GM12873 (cell line): ENCODE results near the gene ZNF729.

Experiments
- CTCF ChIP-seq: IDR thresholded peaks from 2 replicates; pipeline ENCODE4 v1.5.1; 2012; ENCODE audit warnings: low read depth, mild to moderate bottlenecking, moderate library complexity, low read length, control low read depth; ENCODE audit not compliant: insufficient read depth; ENCODE audit errors: missing control alignments

ZNF729 gene

GRCh38 chr19:22286151-22286810, at the start of gene ZNF729:
ZNF729 (plus strand) TSS chr19:22286441; CDS start chr19:22286526, 85 bp downstream.
- no peak for TF ChIP-seq CTCF

- TF ChIP-seq CTCF = no peak
Measured at GRCh38 chr19:22256856-22257255, 29.4 kb upstream of the ZNF729 start.

- no peak for TF ChIP-seq CTCF
Measured at GRCh38 chr19:22257381-22257780, 28.9 kb upstream of the ZNF729 start.

GRCh38 chr19:22257916-22258315, 28.3 kb upstream of the ZNF729 start:
- no peak for TF ChIP-seq CTCF

- no peak for TF ChIP-seq CTCF
Measured at GRCh38 chr19:22260499-22260898, 25.7 kb upstream of the ZNF729 start.

GRCh38 chr19:22261596-22261995, 24.6 kb upstream of the ZNF729 start:
- TF ChIP-seq CTCF = no peak

- no peak for TF ChIP-seq CTCF
Measured at GRCh38 chr19:22263121-22263520, 23.1 kb upstream of the ZNF729 start.

- TF ChIP-seq CTCF = no peak
Measured at GRCh38 chr19:22326219-22326618, 40.0 kb downstream of the ZNF729 start.
